ENCODE results near the gene KLHL6. TPM values are rescaled to one million over a fixed set of nuclear protein-coding genes. Genes with fewer than 3 reads are reported as not detected.

Gene KLHL6
- total RNA-seq, 1 experiment from 2014 or later: not detected

GRCh38 chr3:183558495-183558894, 3.0 kb upstream of the KLHL6 start:
- H3T11ph ChIP-seq (ENCODE audit: low read length): no peak overlapping the region
- no peaks in the 10 kb centered on the region for H3K23me2 ChIP-seq (ENCODE audit: insufficient read length, low read depth, low read length, poor library complexity, severe bottlenecking)
- H3K4me1 ChIP-seq (ENCODE audit: insufficient read depth, low read length): no peaks in the 10 kb centered on the region; the same call in 1 of the 2 replicates
- no peak overlapping the region for H3K23ac ChIP-seq (ENCODE audit: insufficient read length, low read depth, low read length)
- no peak overlapping the region for H3K4me3 Mint-ChIP-seq
- H2BK5ac ChIP-seq (ENCODE audit: insufficient read length, low read length): no peak overlapping the region
- peaks cover 17% of the 10 kb centered on the region in 2 experiments for H3K4me1 Mint-ChIP-seq
- no peak overlapping the region for H3K27ac ChIP-seq (ENCODE audit: insufficient read length, low read depth, low read length)
- no peak overlapping the region for H2BK20ac ChIP-seq (ENCODE audit: low read depth, low read length, poor library complexity, severe bottlenecking)
- no peaks in the 10 kb centered on the region for H3K9me3 ChIP-seq (ENCODE audit: control insufficient read depth, low read depth, low read length)
- no peak overlapping the region for H2BK120ac ChIP-seq (ENCODE audit: low read depth, low read length, poor library complexity, severe bottlenecking)
- H3K4ac ChIP-seq (ENCODE audit: low read depth, low read length): no peak overlapping the region
- H3K27ac Mint-ChIP-seq: no peak overlapping the region
- no peak overlapping the region for H4K91ac ChIP-seq (ENCODE audit: insufficient read length, low read depth, low read length)
- H2AK5ac ChIP-seq (ENCODE audit: insufficient read length, low read length): no peak overlapping the region
- H4K5ac ChIP-seq (ENCODE audit: insufficient read length, low read depth, low read length): no peak overlapping the region
- H2BK15ac ChIP-seq (ENCODE audit: low read depth, low read length): no peak overlapping the region
- H3K9me3 Mint-ChIP-seq: no peaks in the 10 kb centered on the region
- no peak overlapping the region for H3K9ac ChIP-seq (ENCODE audit: extremely low read depth, insufficient read length, low read length)
- no CpG with 5 or more reads among the region's 8 CpGs for WGBS (ENCODE audit: extremely low coverage, insufficient read length, low lambda C conversion rate)
- H3K27me3 ChIP-seq (ENCODE audit: insufficient read depth, low read length): no peaks in the 10 kb centered on the region
- no peaks in the 10 kb centered on the region for H3K79me1 ChIP-seq (ENCODE audit: insufficient read depth, low read depth, low read length, poor library complexity, severe bottlenecking)
- no peaks in the 10 kb centered on the region for H3K27me3 Mint-ChIP-seq (ENCODE audit: low read depth)
- no peak overlapping the region for H2AFZ ChIP-seq (ENCODE audit: low read length)
- H3K14ac ChIP-seq (ENCODE audit: insufficient read depth, low read length): no peak overlapping the region
- H2BK12ac ChIP-seq (ENCODE audit: insufficient read length, low read depth, low read length): no peak overlapping the region
- no peaks in the 10 kb centered on the region for H4K20me1 ChIP-seq (ENCODE audit: control insufficient read depth, insufficient read depth, insufficient read length)
- no peak overlapping the region for H4K8ac ChIP-seq (replicated peaks; ENCODE audit: insufficient read length, low read depth, low read length)
- no peaks in the 10 kb centered on the region for H3K36me3 Mint-ChIP-seq (ENCODE audit: insufficient read depth in 1 of 3, low read depth in 3 of 3)
- no peak overlapping the region for H3K4me2 ChIP-seq (ENCODE audit: insufficient read depth, insufficient read length, low read length)
- no peak for DNase-seq
- H3K18ac ChIP-seq (ENCODE audit: insufficient read length, low read depth, low read length): no peak overlapping the region
- no peak overlapping the region for H3K56ac ChIP-seq (ENCODE audit: insufficient read length, low read depth, low read length)
- no peaks in the 10 kb centered on the region for H3K79me2 ChIP-seq (ENCODE audit: insufficient read depth, low read length)
- TF ChIP-seq, protein P1, sequence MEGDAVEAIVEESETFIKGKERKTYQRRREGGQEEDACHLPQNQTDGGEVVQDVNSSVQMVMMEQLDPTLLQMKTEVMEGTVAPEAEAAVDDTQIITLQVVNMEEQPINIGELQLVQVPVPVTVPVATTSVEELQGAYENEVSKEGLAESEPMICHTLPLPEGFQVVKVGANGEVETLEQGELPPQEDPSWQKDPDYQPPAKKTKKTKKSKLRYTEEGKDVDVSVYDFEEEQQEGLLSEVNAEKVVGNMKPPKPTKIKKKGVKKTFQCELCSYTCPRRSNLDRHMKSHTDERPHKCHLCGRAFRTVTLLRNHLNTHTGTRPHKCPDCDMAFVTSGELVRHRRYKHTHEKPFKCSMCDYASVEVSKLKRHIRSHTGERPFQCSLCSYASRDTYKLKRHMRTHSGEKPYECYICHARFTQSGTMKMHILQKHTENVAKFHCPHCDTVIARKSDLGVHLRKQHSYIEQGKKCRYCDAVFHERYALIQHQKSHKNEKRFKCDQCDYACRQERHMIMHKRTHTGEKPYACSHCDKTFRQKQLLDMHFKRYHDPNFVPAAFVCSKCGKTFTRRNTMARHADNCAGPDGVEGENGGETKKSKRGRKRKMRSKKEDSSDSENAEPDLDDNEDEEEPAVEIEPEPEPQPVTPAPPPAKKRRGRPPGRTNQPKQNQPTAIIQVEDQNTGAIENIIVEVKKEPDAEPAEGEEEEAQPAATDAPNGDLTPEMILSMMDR (conservative IDR thresholded peaks at IDR 0.05): no peak

Measured in H9 (cell line).